HG03520 (cell line): ENCODE measurements around the gene CIAO1.
"Not testable (repeated sequence)": the region's sequence is repeated elsewhere in the genome, so short reads cannot be mapped to it uniquely, and the experiment has no call there.

ENCODE experiments used
- ATAC-seq: cut with Tn5 transposase; IDR thresholded peaks from one replicate; pipeline ENCODE4 v1.9.1; 2021; ENCODE audit warnings: mild to moderate bottlenecking, moderate library complexity; ENCODE audit not compliant: unreplicated experiment

Gene CIAO1

GRCh38 chr2:96265840-96266679 is at the start of gene CIAO1, which contains the start of gene TMEM127:
TSS of gene CIAO1 (plus strand) at chr2:96266225. CDS start at chr2:96266351, 126 bp downstream.
TSS of gene TMEM127 (minus strand) at chr2:96265997. CDS start at chr2:96265381, 616 bp downstream.
- ATAC-seq: peak; percentile 92

GRCh38 chr2:96218508-96219131 is 47.4 kb upstream of the CIAO1 start:
- no peak for ATAC-seq

- not testable (repeated sequence) for ATAC-seq
These were observed 46.1 kb upstream of the CIAO1 start for GRCh38 chr2:96219959-96220358.

- not testable (repeated sequence) for ATAC-seq
These were observed 44.9 kb upstream of the CIAO1 start for GRCh38 chr2:96221106-96221505.

- peak; percentile 81 for ATAC-seq
These were observed 41.0 kb upstream of the CIAO1 start for GRCh38 chr2:96225016-96225533.

GRCh38 chr2:96231316-96231715 is 34.7 kb upstream of the CIAO1 start:
- ATAC-seq: no peak

- ATAC-seq: no peak
These were observed 32.6 kb upstream of the CIAO1 start for GRCh38 chr2:96233436-96233835.

GRCh38 chr2:96233880-96234316 is 32.1 kb upstream of the CIAO1 start:
- ATAC-seq: peak; percentile 82

- ATAC-seq: no peak
These were observed 29.1 kb upstream of the CIAO1 start for GRCh38 chr2:96236882-96237281.

GRCh38 chr2:96238266-96238665 is 27.8 kb upstream of the CIAO1 start:
- ATAC-seq: no peak

GRCh38 chr2:96239091-96239490 is 26.9 kb upstream of the CIAO1 start:
- no peak for ATAC-seq

GRCh38 chr2:96239745-96240264 is 26.2 kb upstream of the CIAO1 start:
- no peak for ATAC-seq

- ATAC-seq: no peak
These were observed 25.5 kb upstream of the CIAO1 start for GRCh38 chr2:96240341-96241038.

GRCh38 chr2:96241227-96241626 is 24.8 kb upstream of the CIAO1 start:
- no peak for ATAC-seq

GRCh38 chr2:96241900-96242611 is 24.0 kb upstream of the CIAO1 start:
- ATAC-seq: peak; percentile 84

GRCh38 chr2:96243843-96244242 is 22.2 kb upstream of the CIAO1 start:
- no peak for ATAC-seq

GRCh38 chr2:96245609-96246390 is 20.2 kb upstream of the CIAO1 start:
- no peak for ATAC-seq

GRCh38 chr2:96247009-96247408 is 19.0 kb upstream of the CIAO1 start:
- ATAC-seq: no peak

- no peak for ATAC-seq
These were observed 18.1 kb upstream of the CIAO1 start for GRCh38 chr2:96247896-96248295.

- no peak for ATAC-seq
These were observed 17.4 kb upstream of the CIAO1 start for GRCh38 chr2:96248624-96249023.
